Parathyroid adenoma (tissue), 2 donors: ENCODE data around the gene MGAT4B.

Experiments
- H2AFZ ChIP-seq: fragments of 300-600 bp; sonication (generic); one replicate; pipeline ENCODE4 v1.7.0; 2017; ENCODE audit warnings: antibody characterized with exemption, mild to moderate bottlenecking
- H3K27ac ChIP-seq: fragments of 300-600 bp; sonication (generic); one replicate; pipeline ENCODE4 v1.7.0; 2017
- H3K27me3 ChIP-seq: fragments of 300-600 bp; sonication (generic); one replicate; pipeline ENCODE4 v1.7.0; 2017; ENCODE audit warnings: low read length; ENCODE audit not compliant: control insufficient read depth, insufficient read depth
- H3K36me3 ChIP-seq: fragments of 300-600 bp; sonication (generic); one replicate; pipeline ENCODE4 v1.7.0; 2017; ENCODE audit warnings: low read length; ENCODE audit not compliant: control insufficient read depth, insufficient read depth
- H3K4me1 ChIP-seq: fragments of 300-600 bp; sonication (generic); one replicate; pipeline ENCODE4 v1.7.0; 2017; ENCODE audit warnings: control low read depth
- H3K4me2 ChIP-seq: fragments of 300-600 bp; sonication (generic); one replicate; pipeline ENCODE4 v1.7.0; 2017; ENCODE audit warnings: low read length
- H3K4me3 ChIP-seq: fragments of 300-600 bp; sonication (generic); one replicate; pipeline ENCODE4 v1.7.0; 2017; ENCODE audit warnings: low read depth, low read length
- H3K79me2 ChIP-seq: fragments of 300-600 bp; sonication (generic); one replicate; pipeline ENCODE4 v1.7.0; 2017; ENCODE audit warnings: control low read depth
- H3K9ac ChIP-seq: fragments of 300-600 bp; sonication (generic); one replicate; pipeline ENCODE4 v1.7.0; 2017; ENCODE audit warnings: mild to moderate bottlenecking
- H3K9me3 ChIP-seq: fragments of 300-600 bp; sonication (generic); one replicate; pipeline ENCODE4 v1.7.0; 2017; ENCODE audit warnings: low read length; ENCODE audit not compliant: control insufficient read depth
- TF ChIP-seq, protein P1 (sequence below): fragments of 300-600 bp; sonication (generic); IDR thresholded peaks from one replicate; pipeline ENCODE4 v1.7.0; 2017; ENCODE audit warnings: antibody characterized with exemption, mild to moderate bottlenecking
- donor health status: primary hyperparathyroidism.

MGAT4B gene

GRCh38 chr5:179767496-179768100 is 39.1 kb downstream of the MGAT4B start:
- Histone ChIP-seq H3K4me1 (peaks cover 15% of the 10 kb centered on the region), H3K4me3 (no peak overlapping the region), H3K27ac (no peak overlapping the region), H3K27me3 (no peaks in the 10 kb centered on the region), H2AFZ (no peak overlapping the region), H3K9me3 (no peaks in the 10 kb centered on the region), H3K9ac (no peak overlapping the region), H3K4me2 (no peak overlapping the region), H3K36me3 (no peaks in the 10 kb centered on the region), H3K79me2 (peaks cover 40% of the 10 kb centered on the region)
- TF ChIP-seq, protein P1, sequence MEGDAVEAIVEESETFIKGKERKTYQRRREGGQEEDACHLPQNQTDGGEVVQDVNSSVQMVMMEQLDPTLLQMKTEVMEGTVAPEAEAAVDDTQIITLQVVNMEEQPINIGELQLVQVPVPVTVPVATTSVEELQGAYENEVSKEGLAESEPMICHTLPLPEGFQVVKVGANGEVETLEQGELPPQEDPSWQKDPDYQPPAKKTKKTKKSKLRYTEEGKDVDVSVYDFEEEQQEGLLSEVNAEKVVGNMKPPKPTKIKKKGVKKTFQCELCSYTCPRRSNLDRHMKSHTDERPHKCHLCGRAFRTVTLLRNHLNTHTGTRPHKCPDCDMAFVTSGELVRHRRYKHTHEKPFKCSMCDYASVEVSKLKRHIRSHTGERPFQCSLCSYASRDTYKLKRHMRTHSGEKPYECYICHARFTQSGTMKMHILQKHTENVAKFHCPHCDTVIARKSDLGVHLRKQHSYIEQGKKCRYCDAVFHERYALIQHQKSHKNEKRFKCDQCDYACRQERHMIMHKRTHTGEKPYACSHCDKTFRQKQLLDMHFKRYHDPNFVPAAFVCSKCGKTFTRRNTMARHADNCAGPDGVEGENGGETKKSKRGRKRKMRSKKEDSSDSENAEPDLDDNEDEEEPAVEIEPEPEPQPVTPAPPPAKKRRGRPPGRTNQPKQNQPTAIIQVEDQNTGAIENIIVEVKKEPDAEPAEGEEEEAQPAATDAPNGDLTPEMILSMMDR = no peak

DNA sequence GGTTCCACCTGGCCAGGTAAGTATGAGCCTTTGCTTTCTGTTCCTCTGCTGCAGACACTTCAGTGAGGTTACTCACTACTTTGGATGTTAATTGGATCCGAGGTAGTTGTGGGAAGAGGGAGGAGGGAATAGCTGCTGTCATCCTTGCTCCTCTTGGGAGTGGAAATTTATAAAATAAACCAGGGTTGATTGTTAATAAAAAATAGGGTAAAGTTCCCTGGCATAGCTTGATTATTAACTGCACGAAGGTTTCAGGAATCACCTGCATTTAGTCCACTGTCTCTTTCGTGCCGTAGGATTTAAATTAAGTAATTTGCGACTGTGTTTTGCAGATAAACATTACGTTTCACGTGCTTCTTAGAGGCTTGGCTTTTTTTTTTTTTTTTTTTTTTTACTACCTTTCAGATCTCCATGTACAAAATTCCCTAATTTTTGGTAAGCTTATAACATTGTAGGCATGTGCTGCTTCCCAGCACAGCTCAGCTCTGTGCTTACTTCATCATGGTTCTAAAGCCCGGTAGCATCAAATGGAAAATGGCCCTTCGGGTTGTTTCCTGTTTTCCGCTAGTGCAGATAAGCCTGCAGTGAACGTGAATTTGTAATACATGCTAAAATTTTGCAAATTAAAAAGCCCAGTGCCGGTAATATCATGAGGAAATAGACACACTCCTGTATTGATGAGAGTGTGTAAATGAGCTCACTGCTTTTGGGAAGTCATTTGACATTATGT is 39.8 kb downstream of the MGAT4B start:
- Histone ChIP-seq H3K4me2 (no peak overlapping the region), H3K27me3 (no peaks in the 10 kb centered on the region), H3K4me1 (peaks cover 21% of the 10 kb centered on the region), H3K27ac (no peak overlapping the region), H3K79me2 (peaks cover 37% of the 10 kb centered on the region), H2AFZ (no peak overlapping the region), H3K9ac (no peak overlapping the region), H3K36me3 (no peaks in the 10 kb centered on the region), H3K4me3 (no peak overlapping the region), H3K9me3 (no peaks in the 10 kb centered on the region)
- TF ChIP-seq, protein P1 = no peak

DNA sequence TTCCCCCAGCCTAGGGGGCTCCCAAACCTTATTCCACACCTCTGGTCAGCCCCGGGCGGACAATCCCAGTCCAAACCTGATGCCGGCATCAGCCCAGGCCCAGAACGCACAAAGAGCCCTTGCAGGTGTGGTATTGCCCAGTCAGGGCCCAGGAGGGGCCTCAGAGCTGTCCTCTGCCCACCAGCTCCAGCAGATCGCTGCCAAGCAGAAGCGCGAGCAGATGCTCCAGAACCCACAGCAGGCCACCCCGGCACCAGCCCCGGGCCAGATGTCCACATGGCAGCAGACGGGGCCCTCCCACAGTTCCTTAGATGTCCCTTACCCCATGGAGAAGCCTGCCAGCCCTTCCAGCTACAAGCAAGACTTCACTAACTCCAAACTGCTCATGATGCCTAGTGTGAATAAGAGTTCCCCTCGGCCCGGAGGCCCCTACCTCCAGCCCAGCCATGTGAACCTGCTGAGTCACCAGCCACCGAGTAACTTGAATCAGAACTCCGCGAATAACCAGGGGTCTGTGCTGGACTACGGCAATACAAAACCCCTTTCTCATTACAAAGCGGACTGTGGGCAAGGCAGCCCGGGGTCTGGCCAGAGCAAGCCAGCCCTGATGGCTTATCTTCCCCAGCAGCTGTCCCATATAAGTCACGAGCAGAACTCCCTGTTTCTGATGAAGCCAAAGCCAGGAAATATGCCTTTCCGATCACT is 40.5 kb downstream of the MGAT4B start:
- no peaks in the 10 kb centered on the region for H3K36me3 ChIP-seq
- H3K9me3 ChIP-seq = no peaks in the 10 kb centered on the region
- H3K4me3 ChIP-seq = no peak overlapping the region
- no peak overlapping the region for H3K4me2 ChIP-seq
- no peak overlapping the region for H3K9ac ChIP-seq
- no peak overlapping the region for H3K27ac ChIP-seq
- H3K79me2 ChIP-seq = peaks cover 34% of the 10 kb centered on the region
- no peak overlapping the region for H2AFZ ChIP-seq
- no peaks in the 10 kb centered on the region for H3K27me3 ChIP-seq
- TF ChIP-seq, protein P1 = no peak
- peaks cover 24% of the 10 kb centered on the region for H3K4me1 ChIP-seq

DNA sequence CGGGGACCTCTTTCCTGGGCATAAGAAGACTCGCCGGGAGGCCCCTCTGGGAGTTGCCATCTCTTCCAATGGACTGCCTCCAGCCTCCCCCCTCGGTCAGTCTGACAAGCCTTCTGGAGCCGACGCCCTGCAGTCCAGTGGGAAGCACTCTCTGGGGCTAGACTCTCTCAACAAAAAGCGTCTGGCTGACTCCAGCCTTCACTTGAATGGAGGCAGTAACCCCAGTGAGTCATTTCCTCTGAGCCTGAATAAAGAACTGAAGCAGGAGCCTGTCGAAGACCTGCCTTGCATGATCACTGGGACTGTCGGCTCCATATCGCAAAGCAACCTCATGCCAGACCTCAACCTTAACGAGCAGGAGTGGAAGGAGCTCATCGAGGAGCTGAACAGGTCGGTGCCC is 41.3 kb downstream of the MGAT4B start:
- Histone ChIP-seq H3K9me3 (no peaks in the 10 kb centered on the region), H3K9ac (no peak overlapping the region), H3K36me3 (no peaks in the 10 kb centered on the region), H2AFZ (no peak overlapping the region), H3K27me3 (no peaks in the 10 kb centered on the region), H3K79me2 (peaks cover 31% of the 10 kb centered on the region), H3K4me2 (no peak overlapping the region), H3K4me3 (no peak overlapping the region), H3K27ac (no peak overlapping the region), H3K4me1 (peaks cover 24% of the 10 kb centered on the region)
- TF ChIP-seq, protein P1 = no peak
